GM21528 (cell line): ENCODE results near the gene FAM131B.
A peak's percentile ranks its signal among the peaks of the same experiment; 100 is the strongest.

Source experiments
- ATAC-seq: cut with Tn5 transposase; IDR thresholded peaks from one replicate; pipeline ENCODE4 v1.9.1; 2021; ENCODE audit warnings: mild to moderate bottlenecking, moderate library complexity; ENCODE audit not compliant: unreplicated experiment, low FRiP score

FAM131B gene

DNA sequence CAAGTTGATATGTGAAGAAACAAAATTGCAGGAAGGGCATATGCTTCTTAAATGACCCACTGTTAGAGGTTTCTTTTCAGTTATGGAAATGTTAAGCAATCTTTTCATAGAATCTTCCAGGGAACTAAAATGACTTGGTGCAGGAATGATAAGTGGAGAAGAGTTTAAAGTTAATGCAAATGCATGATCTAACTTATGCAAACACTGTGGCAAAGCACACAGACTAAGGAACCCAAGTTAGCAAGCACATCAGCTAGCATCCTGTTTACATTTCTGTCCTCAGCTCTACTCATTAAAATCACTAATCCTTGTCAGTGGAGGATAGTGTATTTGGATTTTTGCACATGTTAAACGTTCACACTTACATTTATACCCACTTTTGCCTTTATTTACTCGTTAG, 37.3 kb downstream of the FAM131B start:
- peak; percentile 59 for ATAC-seq

DNA sequence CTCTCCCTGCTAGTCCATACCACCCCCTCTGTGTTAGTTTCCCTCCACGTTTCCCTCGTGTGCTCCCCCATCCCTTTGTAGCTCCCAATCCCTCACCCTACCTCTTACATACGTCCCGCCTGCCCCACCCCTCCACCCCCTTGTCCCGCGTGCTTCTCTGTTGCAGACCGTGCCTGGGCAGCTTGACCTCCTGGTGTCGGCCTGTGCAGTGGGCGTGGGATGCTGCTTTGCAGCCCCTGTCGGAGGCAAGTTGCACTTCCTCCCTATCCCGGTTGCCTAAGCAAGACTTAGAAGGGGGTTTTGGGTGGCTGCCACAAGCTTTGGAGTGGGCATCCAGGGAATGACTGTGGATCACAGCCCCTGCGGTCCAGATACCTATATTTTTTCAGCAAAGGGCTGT, 38.9 kb downstream of the FAM131B start:
- ATAC-seq: no peak

DNA sequence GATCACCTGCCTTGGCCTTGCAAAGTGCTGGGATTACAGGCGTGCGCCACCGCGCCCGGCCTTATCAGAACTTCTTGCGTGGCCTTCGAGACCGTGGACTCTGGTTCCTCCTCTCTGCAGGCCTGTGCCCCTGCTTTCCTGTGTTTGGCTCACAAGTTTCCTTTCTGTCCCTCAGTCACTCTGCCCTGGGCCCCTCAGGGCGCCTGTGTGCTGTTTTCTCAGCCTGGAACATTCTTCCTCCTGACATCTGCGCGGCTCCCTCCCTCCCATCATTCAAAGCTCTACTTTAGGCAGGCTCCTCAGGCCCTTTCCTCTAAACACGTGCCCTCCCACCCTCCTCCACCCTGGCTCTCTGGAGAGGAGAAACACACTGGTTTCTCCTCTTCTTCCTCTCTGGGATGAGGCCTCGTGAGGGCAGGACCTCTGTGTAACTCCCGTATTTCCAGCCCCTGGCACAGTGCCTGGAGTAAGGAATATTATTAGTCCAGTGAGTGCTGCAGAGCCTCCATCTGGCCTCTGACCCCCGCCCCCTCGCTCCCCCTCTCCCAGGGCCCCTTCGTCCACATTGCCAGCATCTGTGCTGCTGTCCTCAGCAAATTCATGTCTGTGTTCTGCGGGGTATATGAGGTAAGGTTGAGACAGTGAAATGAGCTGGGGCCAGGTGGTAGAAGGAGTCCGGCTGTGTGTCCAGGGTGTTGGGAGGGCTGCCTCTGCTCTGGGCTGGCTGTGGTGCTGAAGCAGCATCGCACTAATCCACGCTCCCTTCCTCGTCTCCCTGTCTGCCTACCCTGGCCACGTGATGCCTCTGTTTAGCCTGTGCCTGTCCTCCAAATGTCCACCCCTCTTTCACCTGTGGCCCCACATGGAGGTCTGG, 39.5 kb downstream of the FAM131B start:
- ATAC-seq: no peak

DNA sequence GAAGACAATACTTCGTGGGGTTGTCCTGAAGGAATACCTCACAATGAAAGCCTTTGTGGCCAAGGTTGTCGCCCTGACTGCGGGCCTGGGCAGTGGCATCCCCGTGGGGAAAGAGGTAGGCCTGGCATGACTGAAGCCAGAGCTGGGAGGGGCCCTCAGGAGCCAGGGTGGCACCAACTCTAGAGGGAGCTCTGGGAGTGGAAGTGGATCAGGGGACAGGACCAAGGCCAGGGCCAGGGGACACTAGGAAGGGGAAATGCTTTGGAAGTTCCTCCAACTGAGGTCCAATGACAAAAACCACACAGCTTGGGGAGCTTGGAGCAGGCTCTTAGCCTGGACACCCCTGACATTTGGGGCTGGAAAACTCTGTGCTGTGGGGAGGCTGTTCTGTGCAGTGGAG, 40.8 kb downstream of the FAM131B start:
- ATAC-seq: no peak

DNA sequence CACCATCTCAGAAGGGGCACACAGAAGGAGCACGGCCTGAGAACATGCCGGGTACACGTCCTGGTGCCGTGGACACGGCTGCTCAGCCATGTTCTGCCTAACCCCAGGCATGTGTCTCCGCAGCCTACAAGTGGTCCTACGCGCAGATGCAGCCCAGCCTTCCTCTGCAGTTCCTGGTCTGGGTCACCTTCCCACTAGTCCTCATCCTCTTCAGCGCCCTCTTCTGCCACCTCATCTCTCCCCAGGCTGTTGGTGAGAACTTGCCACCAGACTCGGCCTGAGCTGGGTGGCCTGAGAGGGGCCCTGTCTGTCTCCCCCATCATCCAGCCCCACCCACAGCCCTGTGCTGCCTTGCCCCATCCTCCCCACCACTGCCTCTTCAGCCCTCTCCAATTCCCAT, 41.3 kb downstream of the FAM131B start:
- no peak for ATAC-seq

DNA sequence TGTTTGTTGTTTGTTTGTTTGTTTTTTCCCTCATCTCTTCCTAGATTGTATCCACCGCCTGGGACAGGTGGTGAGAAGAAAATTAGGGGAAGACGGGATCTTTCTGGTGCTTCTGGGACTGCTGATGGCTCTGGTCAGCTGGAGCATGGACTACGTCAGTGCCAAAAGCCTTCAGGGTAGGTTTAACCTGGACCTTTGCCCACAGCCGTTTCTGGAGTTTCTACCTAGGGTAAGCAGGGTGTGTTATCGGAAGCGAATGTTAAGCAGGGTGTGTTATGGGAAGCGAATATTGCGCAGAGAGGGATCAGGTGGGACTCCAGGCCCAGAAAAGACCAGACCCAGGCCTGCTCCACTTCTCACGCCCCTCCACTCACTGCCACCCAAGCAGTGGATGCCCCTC, 41.9 kb downstream of the FAM131B start:
- ATAC-seq: no peak

DNA sequence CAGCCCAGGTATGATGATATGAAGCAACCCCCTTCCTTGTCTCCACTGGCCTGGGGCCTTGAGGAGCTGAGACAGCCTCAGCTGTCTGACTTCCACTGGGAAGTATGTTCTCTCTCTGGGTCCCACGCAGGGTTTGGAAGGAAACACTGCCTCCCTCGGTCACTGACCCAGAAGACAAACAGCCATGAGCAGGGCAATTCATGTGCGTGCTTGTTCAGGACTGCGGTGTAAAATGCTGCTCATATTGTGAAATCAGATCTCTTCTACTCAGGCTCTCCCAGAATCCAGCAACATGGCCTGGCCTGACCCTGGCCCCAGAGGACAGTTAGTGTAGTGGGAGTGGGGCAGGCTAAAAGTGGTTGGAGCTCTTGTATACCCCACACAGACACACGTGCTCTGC, 43.9 kb downstream of the FAM131B start:
- no peak for ATAC-seq

DNA sequence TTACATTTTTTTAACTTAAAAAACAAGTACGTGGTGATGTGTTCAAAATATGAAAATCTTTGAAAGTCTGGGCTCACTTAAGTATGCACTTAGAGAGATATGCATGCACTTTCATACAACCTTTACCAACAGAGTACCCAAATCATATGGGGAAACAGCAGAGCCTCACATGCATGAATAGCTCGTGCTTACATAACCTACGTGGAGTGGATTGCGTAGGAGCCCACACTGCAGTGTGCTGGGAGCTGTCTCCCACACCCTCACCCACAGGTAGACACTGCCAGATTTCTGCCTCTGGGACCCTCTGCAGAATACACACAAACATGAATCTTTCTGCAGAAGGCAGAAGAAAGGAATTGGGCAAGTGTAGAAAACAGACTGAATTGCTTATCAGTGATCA, 46.0 kb downstream of the FAM131B start:
- no peak for ATAC-seq

DNA sequence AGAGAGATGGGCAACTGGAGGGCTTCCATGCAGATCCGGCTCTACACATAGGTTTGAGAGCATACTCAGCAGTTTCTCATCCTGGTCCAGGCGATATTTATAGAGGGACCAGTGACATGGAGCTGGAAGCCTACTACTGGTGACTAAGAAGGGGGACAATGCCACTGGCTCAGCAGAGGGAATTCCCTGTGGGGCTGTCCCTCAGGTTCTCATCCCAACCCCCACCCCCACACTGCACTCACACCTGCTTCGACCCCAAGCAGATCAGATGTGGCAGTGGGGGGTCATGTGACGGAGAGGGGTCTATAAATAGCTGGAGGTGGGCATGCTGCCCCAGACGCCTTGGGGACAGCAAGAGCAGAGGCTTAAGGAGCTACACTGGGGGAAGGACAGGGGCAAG, 46.7 kb downstream of the FAM131B start, which contains the start of gene CLCN1:
TSS of gene CLCN1 (plus strand) at position 336 of the 400 bp plus-strand sequence. CDS start 102 bp downstream, outside the sequence.
- no peak for ATAC-seq

DNA sequence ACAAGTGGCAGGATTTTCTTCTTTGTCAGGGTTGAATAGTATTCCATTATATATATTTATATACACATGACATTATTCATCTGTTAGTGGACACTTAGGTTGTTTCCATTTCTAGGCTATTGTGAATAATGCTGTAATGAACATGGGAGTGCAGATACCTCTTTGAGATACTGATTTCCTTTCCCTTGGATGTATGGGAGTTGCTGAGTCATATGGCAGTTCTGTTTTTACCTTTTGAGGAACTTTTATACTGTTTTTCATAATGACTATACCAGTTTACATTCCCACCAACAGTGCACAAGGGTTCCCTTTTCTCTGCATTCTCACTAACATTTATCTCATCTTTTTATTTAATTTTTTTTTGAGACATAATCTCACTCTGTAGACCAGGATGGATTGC, 48.4 kb downstream of the FAM131B start:
- no peak for ATAC-seq

DNA sequence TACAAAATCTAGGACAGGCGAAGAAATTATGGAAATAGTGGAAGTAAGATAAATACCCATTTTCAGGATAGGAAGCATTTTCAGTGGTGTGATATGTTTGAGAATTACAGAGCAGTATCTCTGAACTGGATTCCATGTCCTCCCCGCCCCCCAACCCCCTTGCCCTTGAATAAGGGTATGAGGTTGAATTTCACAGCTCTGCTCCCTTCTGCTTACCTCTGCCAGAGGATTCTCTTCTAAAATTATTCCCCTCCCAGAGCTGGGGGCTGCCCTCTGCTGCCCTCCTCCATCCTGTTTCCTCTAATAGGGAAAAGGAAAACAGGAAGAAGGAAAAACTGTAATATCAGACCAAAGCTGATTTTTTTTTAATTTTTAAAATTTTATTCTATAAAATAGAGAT, 53.9 kb downstream of the FAM131B start:
- no peak for ATAC-seq

DNA sequence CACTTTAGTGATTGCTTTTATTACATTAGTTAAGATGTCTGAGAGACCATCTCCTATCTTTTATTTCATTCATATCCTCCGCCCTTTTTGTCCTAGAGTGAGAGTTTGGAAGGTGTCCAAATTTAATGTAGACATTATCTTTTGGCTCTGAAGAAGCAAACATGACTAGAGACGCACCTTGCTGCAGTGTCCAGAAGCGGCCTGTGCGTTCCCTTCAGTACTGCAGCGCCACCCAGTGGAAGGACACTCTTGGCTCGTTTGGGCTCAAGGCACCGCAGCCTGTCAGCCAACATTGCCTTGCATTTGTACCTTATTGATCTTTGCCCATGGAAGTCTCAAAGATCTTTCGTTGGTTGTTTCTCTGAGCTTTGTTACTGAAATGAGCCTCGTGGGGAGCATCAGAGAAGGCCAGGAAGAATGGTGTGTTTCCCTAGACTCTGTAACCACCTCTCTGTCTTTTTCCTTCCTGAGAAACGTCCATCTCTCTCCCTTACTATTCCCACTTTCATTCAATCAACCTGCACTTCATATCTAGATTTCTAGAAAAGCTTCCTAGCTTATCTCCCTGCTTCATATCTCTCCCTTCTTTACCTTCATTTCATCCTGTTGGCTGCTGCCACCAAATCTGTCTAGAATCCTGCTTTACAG, 57.0 kb downstream of the FAM131B start:
- ATAC-seq: no peak

DNA sequence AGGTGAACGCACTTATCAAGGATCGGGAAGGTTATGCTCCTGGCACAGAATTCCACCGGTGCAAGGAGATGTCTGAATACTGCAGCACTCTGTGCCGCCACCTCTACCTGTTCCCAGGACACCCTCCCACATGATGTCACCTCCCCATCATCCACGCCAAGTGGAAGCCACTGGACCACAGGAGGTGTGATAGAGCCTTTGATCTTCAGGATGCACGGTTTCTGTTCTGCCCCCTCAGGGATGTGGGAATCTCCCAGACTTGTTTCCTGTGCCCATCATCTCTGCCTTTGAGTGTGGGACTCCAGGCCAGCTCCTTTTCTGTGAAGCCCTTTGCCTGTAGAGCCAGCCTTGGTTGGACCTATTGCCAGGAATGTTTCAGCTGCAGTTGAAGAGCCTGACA, 57.6 kb downstream of the FAM131B start:
- ATAC-seq: no peak

DNA sequence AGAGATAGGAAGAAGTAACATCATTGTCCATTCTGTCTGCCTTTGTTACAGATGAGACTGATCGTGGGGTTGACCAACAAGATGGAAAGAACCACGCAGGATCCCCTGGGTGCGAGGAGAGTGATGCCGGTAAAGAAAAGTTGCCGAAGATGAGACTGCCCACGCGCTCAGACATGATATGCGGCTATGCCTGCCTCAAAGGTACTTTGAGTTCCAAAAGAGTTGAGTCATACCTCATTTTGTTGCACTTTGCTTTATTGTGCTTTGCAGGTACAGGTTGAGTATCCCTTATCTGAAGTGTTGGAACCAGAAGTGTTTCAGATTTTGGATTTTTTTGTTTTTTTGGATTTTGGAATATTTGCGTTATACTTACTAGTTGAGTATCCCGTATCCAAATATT, 58.8 kb downstream of the FAM131B start:
- ATAC-seq: no peak
